Activated CD4-positive, alpha-beta T cell treated with anti-CD3 and anti-CD28 coated beads for 24 hours (primary cell): ENCODE data around the gene RADIL.
"Not testable (repeated sequence)": the region's sequence is repeated elsewhere in the genome, so short reads cannot be mapped to it uniquely, and the experiment has no call there.

ENCODE experiments used
- DNase-seq, 2 donors: peaks; one replicate each; pipeline ENCODE4 v3.0.0-alpha.2; 2020; ENCODE audit warnings: low read depth in 2 of 2

Gene RADIL

GRCh38 chr7:4808565-4808964 is 75.0 kb downstream of the RADIL start:
- no peak for DNase-seq

- no peak for DNase-seq
These were observed 75.5 kb downstream of the RADIL start for GRCh38 chr7:4808026-4808425.

- no peak for DNase-seq
These were observed 75.9 kb downstream of the RADIL start for GRCh38 chr7:4807598-4808016.

GRCh38 chr7:4806983-4807597 is 76.4 kb downstream of the RADIL start:
- DNase-seq: no peak

GRCh38 chr7:4805984-4806300 is 77.6 kb downstream of the RADIL start:
- no peak for DNase-seq

- no peak for DNase-seq
These were observed 78.2 kb downstream of the RADIL start for GRCh38 chr7:4805110-4805983.

GRCh38 chr7:4803397-4804241 is 79.9 kb downstream of the RADIL start:
- no peak for DNase-seq

- DNase-seq: not testable (repeated sequence)
These were observed 80.9 kb downstream of the RADIL start for GRCh38 chr7:4802577-4802976.

- DNase-seq: no peak
These were observed 81.7 kb downstream of the RADIL start for GRCh38 chr7:4801839-4802231.

- no peak for DNase-seq
These were observed 82.3 kb downstream of the RADIL start for GRCh38 chr7:4800926-4801838.

- no peak for DNase-seq
These were observed 83.0 kb downstream of the RADIL start for GRCh38 chr7:4800487-4800886.

GRCh38 chr7:4799508-4800268 is 83.8 kb downstream of the RADIL start:
- DNase-seq: no peak

- no peak for DNase-seq
These were observed 84.7 kb downstream of the RADIL start for GRCh38 chr7:4798706-4799235.

- peak; percentile 34 to 53 for DNase-seq
These were observed 85.4 kb downstream of the RADIL start for GRCh38 chr7:4797858-4798705.

- DNase-seq: no peak
These were observed 87.1 kb downstream of the RADIL start for GRCh38 chr7:4796453-4796852.

- no peak for DNase-seq
These were observed 88.7 kb downstream of the RADIL start for GRCh38 chr7:4794591-4795350.

- DNase-seq: not testable (repeated sequence)
These were observed 89.3 kb downstream of the RADIL start for GRCh38 chr7:4794171-4794570.

- DNase-seq: not testable (repeated sequence)
These were observed 90.0 kb downstream of the RADIL start for GRCh38 chr7:4793385-4793993.
